ENCODE results near the gene TRAF6.
"Not testable (repeated sequence)": the region's sequence is repeated elsewhere in the genome, so short reads cannot be mapped to it uniquely, and the experiment has no call there.

Gene TRAF6

GRCh38 chr11:36499315-36499714 lies 10.8 kb downstream of the TRAF6 start:
- DNase-seq (ENCODE audit: insufficient read length, low spot score) (no peak), FAIRE-seq (no peak)

GRCh38 chr11:36498721-36499120 lies 11.4 kb downstream of the TRAF6 start:
- FAIRE-seq (no peak), DNase-seq (ENCODE audit: insufficient read length, low spot score) (no peak)

GRCh38 chr11:36493332-36493731 lies 16.7 kb downstream of the TRAF6 start:
- FAIRE-seq (no peak), DNase-seq (ENCODE audit: insufficient read length, low spot score) (no peak)

GRCh38 chr11:36492724-36493304 lies 17.3 kb downstream of the TRAF6 start:
- no peak for DNase-seq (ENCODE audit: insufficient read length, low spot score)
- peak; percentile 92 for FAIRE-seq

GRCh38 chr11:36490026-36490806 lies 19.9 kb downstream of the TRAF6 start:
- DNase-seq (ENCODE audit: insufficient read length, low spot score) (no peak), FAIRE-seq (no peak)

GRCh38 chr11:36488096-36488495 lies 22.0 kb downstream of the TRAF6 start:
- DNase-seq (ENCODE audit: insufficient read length, low spot score) (no peak), FAIRE-seq (no peak)

- DNase-seq (ENCODE audit: insufficient read length, low spot score) = no peak
These were observed 22.5 kb downstream of the TRAF6 start for GRCh38 chr11:36487619-36488018.

GRCh38 chr11:36485298-36486002 lies 24.6 kb downstream of the TRAF6 start:
- no peak for DNase-seq (ENCODE audit: insufficient read length, low spot score)
- FAIRE-seq = no peak

More at GRCh38 chr11:36487619-36488018, 22.5 kb downstream of the TRAF6 start:
- peak; percentile 72 for FAIRE-seq

GRCh38 chr11:36483042-36483441 lies 27.0 kb downstream of the TRAF6 start:
- FAIRE-seq; DNase-seq (ENCODE audit: insufficient read length, low spot score): not testable (repeated sequence)

- DNase-seq (ENCODE audit: insufficient read length, low spot score) (no peak), FAIRE-seq (no peak)
These were observed 29.2 kb downstream of the TRAF6 start for GRCh38 chr11:36480833-36481232.

- FAIRE-seq (no peak), DNase-seq (ENCODE audit: insufficient read length, low spot score) (no peak)
These were observed 31.3 kb downstream of the TRAF6 start for GRCh38 chr11:36478700-36479329.

- no peak for FAIRE-seq
- DNase-seq (ENCODE audit: insufficient read length, low spot score) = no peak
These were observed 34.9 kb downstream of the TRAF6 start for GRCh38 chr11:36475192-36475591.

GRCh38 chr11:36471577-36471976 lies 38.5 kb downstream of the TRAF6 start:
- FAIRE-seq (no peak), DNase-seq (ENCODE audit: insufficient read length, low spot score) (no peak)

- DNase-seq (ENCODE audit: insufficient read length, low spot score) (no peak), FAIRE-seq (no peak)
These were observed 39.9 kb downstream of the TRAF6 start for GRCh38 chr11:36469881-36470802.

- FAIRE-seq (no peak), DNase-seq (ENCODE audit: insufficient read length, low spot score) (no peak)
These were observed 41.0 kb downstream of the TRAF6 start for GRCh38 chr11:36469063-36469462.

GRCh38 chr11:36467916-36468315 lies 42.2 kb downstream of the TRAF6 start:
- no peak for DNase-seq (ENCODE audit: insufficient read length, low spot score)

GRCh38 chr11:36467012-36467411 lies 43.1 kb downstream of the TRAF6 start:
- FAIRE-seq = no peak
- DNase-seq (ENCODE audit: insufficient read length, low spot score) = no peak

More at GRCh38 chr11:36467916-36468315, 42.2 kb downstream of the TRAF6 start:
- no peak for FAIRE-seq

GRCh38 chr11:36465449-36466163 lies 44.5 kb downstream of the TRAF6 start:
- no peak for FAIRE-seq
- DNase-seq (ENCODE audit: insufficient read length, low spot score) = no peak

GRCh38 chr11:36464720-36465119 lies 45.4 kb downstream of the TRAF6 start:
- no peak for FAIRE-seq
- no peak for DNase-seq (ENCODE audit: insufficient read length, low spot score)

Measured in GM19239 (cell line).